Stimulated activated CD8-positive, alpha-beta memory T cell treated with anti-CD3 and anti-CD28 coated beads, Interleukin-4, amount 100 ng/mL, for 4 hours (primary cell): Measurements from ENCODE around the gene BHLHA15.

Experiments
- DNase-seq, 2 donors: peaks; one replicate each; pipeline ENCODE4 v3.0.0-alpha.2; 2020; ENCODE audit warnings: low read depth in 2 of 2, low spot score in 1 of 2

Gene BHLHA15

DNA sequence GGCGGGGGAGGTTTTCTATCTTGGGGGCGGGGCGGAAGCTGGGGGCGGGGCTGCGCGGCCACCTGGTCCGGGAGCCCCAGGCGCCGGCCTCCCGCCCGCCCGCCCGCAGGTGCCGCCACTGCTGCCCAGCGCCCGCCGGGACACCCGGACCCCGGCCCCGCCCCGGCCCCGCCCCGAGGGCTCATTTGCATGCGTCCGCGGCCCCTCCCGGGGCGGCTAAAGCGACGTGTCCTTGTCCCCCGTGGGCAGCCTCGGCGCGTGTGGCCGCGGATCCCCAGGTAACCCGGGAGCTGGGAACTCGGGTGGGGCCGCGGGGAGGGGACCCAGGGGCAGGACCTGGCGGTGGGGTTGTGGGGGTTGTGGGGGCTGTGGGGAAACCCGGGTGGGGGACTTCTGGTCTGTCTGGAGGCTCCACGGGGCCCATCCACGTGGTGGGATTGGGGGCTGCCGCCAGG is at the start of gene BHLHA15:
BHLHA15 (plus strand) TSS at position 219 of the 455 bp plus-strand sequence. CDS start 871 bp downstream, outside the sequence.
- DNase-seq, result no peak

DNA sequence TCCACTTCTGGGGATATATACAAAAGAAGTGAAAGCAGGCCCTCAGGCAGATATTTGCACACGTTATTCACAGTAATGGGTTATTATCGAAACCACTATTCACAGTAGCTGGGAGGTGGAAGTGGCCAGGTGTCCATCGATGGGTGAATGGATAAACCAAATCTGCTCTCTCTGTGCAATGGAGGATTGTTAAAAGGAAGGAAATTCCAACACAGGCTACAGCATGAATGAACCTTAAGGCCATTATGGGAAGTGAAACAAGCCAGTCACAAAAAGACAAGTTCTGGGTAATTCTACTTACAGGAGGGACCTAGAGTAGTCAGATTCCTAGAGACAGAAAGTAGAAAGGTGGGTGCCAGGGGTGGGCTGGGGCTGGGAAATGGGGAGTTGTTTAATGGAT is 48.5 kb upstream of the BHLHA15 start:
- DNase-seq, result no peak

DNA sequence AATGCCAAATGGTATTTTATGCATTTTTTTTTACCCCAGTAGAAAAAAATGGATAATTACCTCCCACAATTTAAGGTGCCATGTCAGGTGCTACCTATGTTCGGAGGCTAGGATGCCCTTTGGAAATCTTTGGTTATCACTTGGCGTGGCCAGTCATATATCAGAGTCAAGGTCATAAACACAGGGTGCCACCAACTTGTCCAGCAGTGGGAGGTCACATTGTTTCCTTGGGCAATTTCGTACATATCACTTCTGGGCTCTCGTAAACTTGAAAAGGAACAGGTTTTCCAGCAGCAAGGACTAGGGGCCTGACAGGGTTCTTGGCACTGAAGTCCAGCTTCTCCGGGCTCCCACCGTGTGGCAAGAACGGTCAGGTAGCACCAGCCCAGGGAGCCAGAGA is 48.0 kb upstream of the BHLHA15 start:
- no peak for DNase-seq

DNA sequence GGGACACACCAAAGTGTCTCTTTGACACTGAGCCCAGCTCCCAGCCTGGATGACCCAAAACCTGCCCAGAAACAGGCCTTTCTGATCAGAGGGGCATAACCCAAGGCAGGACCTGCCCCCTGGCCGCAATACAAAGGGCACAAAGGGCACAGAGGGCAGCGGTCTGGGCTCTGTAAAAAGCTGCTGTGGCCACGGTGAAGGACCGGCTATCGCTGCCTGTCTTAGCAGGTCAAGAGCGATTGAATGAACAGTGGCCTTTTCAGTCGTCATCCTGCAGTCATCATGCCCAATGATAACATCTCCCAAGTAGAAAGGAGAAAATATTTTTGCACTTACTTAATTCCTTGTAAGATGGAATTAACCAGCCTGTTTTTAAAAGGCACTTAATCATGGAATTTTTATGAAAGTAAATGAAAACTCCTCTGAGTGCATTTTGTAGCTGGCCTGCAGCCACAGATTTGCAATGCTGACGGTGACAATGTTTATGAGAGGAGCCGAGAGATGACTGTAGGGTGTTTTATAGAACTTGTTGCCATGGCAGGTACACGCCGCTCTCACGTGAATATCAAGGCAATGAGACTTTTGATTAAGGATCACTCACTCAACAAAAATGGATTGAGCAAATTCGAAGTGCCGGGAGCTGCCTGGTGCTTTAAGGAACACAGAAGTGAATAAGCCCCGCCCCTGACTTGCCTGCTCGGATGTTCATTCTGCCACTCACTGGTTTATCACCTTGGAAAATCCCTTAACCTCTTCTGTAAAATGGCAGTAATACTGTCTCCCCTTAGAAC is 47.3 kb upstream of the BHLHA15 start:
- no peak for DNase-seq

DNA sequence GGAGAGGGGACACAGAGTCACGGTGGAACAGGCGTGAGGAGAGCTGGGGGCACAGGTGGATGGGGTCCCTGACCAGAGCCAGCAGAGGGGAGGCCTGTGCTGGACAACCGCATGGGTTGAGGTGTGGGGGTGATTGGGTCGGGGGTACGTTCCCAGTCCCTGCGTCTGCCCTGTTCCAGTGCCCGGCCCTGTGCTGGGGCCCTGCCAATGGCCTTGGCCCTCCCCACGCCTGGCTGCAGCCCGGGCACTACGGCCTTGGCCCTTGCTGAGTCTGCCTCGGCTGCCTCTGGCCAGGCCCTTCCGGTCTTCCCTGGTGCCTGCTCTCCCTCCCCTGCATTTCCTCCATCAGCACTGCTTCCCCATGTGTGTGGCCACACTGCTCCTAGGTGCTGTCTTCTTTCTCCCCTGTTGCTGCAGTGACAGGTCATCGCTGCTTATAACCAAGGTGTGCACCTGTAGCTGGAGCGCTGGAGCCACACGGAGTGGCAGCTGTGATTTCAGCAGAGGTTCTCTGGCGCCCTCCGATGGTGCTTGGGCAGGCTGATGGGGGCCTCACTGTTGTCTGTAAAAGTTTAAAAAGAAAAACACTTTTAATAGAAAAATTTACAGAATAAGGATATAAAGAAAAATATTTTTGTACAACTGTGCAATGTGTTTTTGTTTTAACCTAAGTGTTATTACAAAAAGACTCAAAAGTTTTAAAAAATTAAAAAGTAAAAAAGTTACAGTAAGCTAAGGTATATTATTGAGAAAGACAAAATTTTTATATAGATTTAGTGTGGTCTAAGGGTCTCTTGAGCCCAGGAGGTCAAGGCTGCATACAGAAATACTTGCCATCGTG is 45.2 kb upstream of the BHLHA15 start:
- DNase-seq, result peak in 1 of 2 donors; percentile 19

DNA sequence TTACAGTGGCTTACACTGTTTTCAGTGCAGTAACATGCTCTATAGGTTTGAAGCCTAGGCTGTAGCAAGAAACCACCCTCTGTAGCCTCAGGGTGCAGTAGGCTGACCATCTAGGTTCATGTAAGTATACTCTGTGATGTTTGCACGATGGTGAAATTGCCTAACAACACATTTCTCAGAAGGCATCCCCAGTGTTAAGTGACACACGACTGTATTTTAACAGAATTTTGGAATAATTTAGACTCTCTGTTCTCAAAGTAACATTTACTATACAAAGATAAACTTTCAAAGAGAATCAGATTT is 44.6 kb upstream of the BHLHA15 start:
- no peak for DNase-seq

DNA sequence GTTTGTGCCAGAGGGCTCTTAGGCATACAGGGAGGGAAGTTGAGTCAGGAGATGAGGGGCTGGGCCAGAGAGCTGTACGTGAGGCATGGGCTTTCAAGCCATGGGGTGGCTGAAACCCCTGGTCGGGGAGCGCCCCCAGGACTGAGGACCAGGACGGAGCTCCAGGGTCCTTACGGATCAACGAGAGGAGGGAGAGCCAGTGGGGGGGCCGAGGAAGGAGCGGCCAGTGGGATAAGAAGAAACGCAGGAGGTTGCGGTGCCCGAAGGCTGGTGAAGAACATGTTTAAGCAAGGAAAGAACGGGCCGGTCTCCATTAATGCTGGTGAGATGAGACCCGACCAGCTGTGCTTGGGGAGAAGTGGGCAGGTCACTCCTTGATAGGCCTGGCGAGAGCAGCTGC is 43.6 kb upstream of the BHLHA15 start:
- no peak for DNase-seq

DNA sequence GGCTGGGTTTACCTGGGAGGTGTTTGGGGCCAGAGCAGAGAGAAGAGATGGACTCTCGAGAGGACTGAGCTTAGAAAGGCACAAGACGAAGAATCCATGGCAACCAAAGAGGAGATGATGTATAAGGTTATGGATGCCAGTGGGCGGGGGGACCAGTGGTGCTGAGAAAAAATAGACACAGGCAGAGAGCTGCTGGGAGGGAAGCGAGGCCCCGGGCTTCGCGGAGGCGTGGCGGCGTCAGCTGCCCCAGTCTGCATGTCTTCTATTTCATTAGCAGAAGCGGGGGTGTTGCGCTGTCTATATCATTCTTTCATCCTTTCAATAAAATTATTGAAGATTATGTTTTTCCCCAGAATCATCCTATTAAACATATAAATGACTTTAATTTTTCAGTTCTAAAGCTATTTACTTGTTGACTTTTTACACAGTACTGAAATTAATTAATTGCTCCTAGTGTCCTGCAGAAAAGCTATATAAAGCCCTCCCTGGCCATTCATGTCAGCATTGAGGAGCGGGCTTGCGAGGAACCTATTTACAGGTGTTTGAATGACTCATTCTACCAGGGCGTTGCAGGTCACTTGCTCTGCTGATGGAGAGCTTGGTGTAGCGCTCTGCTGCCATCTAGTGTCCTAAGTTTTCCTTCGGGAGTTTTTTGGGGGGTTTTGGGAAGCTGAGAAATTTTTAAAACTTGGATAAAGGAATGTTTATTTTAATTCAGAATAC is 42.9 kb upstream of the BHLHA15 start:
- peak; percentile 7 to 35 for DNase-seq

DNA sequence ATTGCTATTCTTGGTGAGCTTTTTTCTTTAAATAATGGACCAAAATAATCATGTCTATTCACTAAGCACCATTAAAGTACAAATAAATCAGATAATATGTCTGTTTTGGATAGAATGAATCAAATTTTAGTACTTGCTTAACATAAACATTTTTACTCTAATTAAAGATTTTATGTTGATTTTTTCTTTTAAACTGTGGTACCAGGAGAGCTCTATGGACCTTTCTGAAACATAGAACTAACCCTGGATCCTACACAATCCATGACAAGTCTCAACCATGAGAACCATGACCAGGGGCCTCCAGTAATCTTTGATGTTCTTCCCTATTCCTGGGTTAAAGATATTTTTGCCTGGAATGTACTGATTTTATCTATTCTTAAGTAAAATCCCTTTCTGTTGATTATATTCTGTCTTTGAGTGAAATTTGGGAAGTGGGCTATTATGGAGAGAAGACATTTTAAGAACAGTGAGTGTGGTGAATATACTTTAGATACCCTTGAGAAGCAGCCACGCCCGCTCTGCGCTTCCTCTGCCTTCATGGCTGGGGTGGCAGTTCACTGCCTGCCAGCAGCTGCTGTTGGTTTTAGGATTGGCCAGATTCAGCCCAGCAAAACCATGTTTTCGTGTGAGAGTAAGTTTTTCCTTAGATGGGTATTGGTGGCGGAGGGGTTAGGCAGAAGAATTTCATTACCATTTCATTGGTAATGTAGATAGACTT is 42.2 kb upstream of the BHLHA15 start:
- no peak for DNase-seq

DNA sequence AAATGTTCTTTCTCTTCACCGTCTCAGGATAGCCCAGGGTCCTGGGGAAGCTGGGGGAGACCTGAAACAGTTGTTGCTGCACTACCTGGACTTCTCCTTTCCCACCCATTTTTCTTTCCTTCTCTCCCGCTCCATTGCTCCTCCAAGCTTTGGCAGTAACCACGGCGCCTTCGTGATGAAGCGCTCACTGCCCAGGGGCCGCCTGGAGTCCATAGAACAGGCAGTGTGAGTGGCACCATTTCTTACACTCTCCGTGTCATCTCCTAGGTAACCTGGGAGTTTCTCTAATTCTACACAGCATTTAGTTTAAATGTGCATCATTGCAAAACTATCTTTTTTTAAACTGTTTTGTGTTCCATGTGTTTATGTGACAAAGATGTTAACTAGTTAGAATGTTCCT is 40.3 kb upstream of the BHLHA15 start:
- no peak for DNase-seq

DNA sequence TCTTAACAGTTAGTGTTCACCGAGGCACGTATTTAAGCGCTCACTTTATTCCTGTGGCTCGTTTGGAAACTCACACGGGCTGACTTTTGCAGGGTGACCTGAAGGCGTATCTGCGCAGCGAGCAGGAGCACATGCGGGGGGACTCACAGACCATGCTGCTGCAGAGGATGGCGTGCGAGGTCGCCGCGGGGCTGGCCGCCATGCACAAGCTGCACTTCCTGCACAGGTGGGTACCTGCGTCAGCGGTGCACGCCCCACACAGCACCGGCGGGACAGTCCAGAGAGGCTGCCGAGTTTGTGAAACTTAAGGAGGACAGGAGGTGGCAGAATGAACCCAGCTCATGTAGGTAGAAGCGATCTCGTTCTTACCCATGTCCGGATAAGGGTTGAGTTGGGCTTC is 39.8 kb upstream of the BHLHA15 start:
- no peak for DNase-seq

DNA sequence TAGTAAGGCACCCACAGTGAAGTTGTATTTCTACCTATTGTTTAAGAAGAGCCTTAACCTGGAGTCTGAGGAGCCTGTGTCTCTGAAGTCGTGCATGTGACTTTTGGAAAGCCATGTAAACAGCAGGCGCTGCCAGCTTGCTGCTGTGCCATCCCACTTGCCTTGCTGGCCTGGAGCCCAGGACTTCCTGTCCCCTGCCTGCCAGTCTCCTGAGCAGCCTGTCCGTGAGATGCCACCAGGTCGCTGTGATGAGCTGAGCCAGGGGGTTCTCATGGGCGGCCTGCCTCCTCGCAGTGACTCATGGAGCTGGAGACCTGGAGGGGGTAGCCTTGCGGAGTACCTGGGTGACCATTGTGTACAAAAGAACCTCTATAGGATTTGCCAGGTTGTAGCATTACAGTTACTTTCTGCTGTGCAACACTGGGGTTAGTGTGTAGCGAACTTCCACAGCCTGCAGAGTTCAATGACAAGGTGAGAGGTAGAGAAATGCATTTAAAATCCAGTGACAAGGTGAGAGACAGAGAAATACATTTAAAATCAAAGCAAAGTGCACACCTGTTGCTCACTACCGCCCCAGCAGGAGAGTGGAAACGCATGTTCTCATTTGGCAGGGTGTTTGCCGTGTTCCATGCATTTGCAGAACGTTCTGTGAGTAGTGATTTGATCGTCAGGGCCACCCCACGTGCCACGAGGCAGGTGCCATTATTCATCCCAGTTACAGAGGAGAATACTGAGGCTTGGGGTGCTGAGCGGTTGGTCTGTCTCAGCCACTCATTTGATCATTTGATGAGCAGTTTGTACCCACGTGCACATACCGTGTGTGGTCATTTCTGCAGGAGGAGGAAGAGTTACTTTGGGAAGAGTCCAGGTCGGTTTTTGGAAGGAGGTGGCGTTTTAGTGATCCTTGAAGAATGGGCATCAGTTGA is 36.6 kb upstream of the BHLHA15 start:
- DNase-seq, result no peak

DNA sequence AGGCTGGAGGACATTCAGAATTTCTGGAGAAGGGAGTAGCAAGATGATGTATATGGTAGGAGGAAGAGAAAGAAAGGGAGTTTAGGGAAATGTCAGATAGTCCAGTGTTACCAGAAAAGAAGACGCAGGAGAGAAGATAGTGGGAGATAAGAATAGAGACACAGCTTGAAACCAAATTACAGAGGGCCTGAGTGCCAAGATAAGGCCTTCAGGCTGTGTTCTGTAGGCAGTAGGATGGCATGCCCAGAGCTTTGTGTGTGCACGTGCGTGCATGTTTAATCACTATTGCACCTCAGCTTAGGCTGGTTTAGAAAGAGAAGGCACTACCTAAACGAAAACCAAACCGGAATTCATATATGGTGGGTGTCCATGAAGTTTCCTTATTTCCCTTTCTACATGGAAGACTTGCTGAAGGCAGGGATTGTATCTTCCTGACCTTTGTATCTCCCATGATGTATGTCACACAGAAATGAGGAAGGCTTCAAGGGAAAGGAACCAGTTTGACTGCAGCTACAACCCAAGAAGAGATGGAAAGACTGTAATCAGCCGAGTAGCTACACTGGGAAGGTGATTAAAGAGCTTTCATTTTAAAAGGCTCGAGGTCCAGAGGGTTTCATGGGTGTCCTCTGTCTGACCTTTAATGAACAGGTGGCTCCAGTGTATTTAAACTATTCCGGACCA is 35.8 kb upstream of the BHLHA15 start:
- no peak for DNase-seq

DNA sequence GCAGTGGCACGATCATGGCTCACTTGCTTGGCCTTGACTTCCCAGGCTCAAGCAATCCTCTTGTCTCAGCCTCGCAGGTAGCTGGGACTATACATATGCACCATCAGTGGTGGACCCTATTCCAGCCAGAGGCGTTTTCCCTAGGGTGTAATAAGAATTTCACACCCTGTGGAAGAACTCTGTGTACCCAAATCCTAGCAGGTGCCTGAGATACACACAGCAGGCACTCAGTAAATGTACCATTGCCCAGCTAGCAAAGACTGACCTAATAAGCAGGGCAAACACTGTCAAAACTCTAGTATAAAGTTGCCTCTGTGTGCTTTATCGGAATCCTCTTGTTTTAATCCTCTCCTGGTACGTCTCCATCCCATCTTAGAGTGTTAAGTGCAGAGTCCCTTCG is 33.7 kb upstream of the BHLHA15 start:
- DNase-seq, result no peak

DNA sequence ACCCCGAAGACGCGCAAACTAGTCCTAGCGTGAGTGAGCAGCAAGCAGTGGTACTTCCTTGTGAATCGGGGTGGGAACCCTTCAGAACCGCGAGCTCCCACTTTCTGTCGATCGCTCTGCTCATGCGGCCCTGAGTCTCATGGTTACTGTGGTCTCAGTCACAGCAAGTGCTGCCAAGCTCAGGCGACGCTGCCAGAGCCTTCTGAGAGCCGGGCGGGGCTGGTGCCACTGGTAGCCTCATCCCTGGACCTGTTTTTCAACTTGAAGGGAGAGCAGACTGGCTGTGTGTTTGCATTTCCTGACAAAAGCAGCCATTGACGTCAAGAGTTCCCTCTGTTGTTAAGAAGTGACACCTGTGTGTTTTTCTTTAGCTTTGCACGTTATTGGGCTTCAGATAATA is 32.9 kb upstream of the BHLHA15 start:
- DNase-seq, result no peak

DNA sequence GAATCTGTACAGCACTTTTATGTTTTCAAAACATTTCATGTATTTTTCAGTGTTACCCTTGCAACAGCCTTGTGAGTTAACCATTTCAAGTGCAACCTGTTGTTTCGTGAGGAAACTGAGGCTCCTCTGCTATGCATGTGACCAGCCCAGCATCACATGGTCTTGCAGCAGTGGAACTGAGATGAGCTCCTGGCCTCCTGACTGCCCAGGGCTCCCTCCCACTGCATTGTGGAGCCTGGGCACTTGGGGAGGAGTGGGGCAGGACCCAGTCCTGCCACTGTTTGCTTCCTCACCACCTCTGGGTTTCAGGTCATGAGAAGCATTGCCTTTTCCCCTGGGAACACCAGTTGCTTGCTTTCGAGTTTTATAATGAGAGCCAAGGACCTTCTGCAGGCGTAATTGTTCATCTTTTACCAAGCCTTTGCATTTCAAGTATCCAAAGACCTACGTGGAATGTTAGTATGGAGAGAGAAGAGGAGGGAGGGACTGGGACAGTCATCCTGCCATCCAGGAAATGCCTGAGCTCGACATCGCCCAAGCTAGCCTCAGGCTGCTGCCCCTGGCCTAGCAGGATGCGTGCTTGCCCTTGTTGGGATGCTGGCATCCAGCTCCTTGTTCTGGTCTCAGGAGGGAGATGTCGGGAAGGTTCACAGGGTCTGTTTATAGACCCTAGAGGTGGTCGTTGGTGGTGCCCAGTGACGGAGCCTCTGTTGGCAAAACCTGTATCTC is 32.3 kb upstream of the BHLHA15 start:
- DNase-seq, result no peak

DNA sequence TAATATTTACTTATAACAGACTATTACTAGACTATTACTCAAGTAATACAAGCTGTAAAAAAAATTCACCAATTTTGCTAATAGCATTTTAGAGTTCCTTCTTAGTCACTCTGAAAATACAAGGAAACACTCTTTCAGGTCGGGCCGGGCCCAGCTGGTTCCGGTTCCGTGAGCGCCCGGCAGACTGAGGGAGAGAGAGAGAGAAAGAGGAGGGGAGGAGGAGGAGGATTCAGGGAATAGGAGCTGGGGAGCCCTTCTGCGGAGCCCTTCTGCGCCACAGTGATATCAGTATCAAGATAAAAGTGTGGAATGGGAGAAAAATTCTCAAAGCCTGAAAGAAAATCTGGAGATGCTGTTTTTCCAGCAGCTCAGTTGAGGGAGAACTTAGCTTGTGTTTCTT is 30.5 kb upstream of the BHLHA15 start:
- no peak for DNase-seq

DNA sequence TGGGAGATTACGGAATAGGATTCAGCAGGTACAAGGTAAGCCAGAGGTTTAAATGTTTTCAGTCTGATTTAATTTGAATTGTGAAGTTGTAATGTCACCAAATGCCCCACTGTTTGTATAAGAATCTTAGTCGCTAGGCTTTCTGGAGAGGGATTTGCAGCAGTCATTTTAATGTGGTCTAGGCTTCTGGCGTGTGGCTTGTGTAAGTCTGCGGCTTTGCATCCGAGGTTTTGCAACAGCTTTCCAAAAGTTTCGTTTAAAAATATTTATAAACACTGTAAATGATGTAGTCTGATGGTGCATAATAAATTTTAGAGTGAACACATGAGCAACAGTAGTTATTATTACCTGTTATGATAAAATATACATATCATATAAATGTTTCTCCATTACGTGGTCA is 26.1 kb upstream of the BHLHA15 start:
- DNase-seq, result no peak
